HG02588 (cell line): ENCODE results near the gene VEZF1.

Experiments used
- ATAC-seq: cut with Tn5 transposase; IDR thresholded peaks from one replicate; pipeline ENCODE4 v1.9.1; 2021; ENCODE audit warnings: mild to moderate bottlenecking, moderate library complexity; ENCODE audit not compliant: unreplicated experiment

Gene VEZF1

GRCh38 chr17:57987581-57988300 lies at the start of gene VEZF1:
TSS of gene VEZF1 (minus strand) at chr17:57988254. CDS start at chr17:57988111, 143 bp downstream.
- peak; percentile 60 for ATAC-seq

GRCh38 chr17:58032691-58033415 lies 44.8 kb upstream of the VEZF1 start:
- ATAC-seq, result no peak

- no peak for ATAC-seq
Measured at GRCh38 chr17:58028578-58028977, 40.5 kb upstream of the VEZF1 start.

GRCh38 chr17:58020401-58020800 lies 32.3 kb upstream of the VEZF1 start:
- ATAC-seq, result no peak

- no peak for ATAC-seq
Measured at GRCh38 chr17:58019521-58019920, 31.5 kb upstream of the VEZF1 start.

- no peak for ATAC-seq
Measured at GRCh38 chr17:58019039-58019438, 31.0 kb upstream of the VEZF1 start.

GRCh38 chr17:58010067-58010799 lies 22.2 kb upstream of the VEZF1 start:
- no peak for ATAC-seq

- ATAC-seq, result peak; percentile 27
Measured at GRCh38 chr17:58007781-58008706, 20.0 kb upstream of the VEZF1 start.

- peak; percentile 86 for ATAC-seq
Measured at GRCh38 chr17:58006924-58007780, 19.1 kb upstream of the VEZF1 start, which contains the start of gene SRSF1. TSS of gene SRSF1 (minus strand) at chr17:58007246. CDS start at chr17:58007137, 109 bp downstream.

- peak; percentile 16 for ATAC-seq
Measured at GRCh38 chr17:58006560-58006923, 18.5 kb upstream of the VEZF1 start.

- no peak for ATAC-seq
Measured at GRCh38 chr17:58005728-58006559, 17.9 kb upstream of the VEZF1 start.

GRCh38 chr17:58005031-58005727 lies 17.1 kb upstream of the VEZF1 start:
- ATAC-seq, result no peak

- ATAC-seq, result no peak
Measured at GRCh38 chr17:58004060-58004459, 16.0 kb upstream of the VEZF1 start.

- ATAC-seq, result no peak
Measured at GRCh38 chr17:58002973-58003372, 14.9 kb upstream of the VEZF1 start.

GRCh38 chr17:58002154-58002948 lies 14.3 kb upstream of the VEZF1 start:
- ATAC-seq, result no peak

- no peak for ATAC-seq
Measured at GRCh38 chr17:58001461-58002124, 13.5 kb upstream of the VEZF1 start.

GRCh38 chr17:57999496-58000017 lies 11.5 kb upstream of the VEZF1 start:
- ATAC-seq, result peak; percentile 61
